HG02798 (cell line): ENCODE data around the gene HS2ST1.
"Not testable (repeated sequence)": the region's sequence is repeated elsewhere in the genome, so short reads cannot be mapped to it uniquely, and the experiment has no call there.

ENCODE experiments used
- ATAC-seq: cut with Tn5 transposase; IDR thresholded peaks from one replicate; pipeline ENCODE4 v1.9.1; 2021; ENCODE audit warnings: mild to moderate bottlenecking; ENCODE audit not compliant: unreplicated experiment, poor library complexity

Gene HS2ST1

DNA sequence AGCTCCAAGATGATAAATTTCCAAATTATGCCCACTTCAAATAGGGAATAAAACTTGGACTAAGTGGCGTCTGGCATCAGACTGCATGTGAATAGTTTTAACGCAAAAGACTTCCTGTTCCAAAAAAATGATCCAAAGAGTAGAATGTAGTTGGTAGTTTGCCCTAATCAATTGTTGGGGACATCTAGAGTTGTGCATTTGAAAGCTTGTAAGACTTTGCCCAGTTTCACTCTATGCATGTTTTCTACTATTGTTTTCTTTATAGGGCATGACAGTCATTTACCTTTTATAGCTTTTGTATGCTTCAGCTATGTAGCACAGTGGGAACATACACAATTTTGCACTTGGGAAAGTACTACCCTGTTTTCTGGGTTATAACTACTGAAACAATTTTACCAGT, 86.0 kb downstream of the HS2ST1 start:
- ATAC-seq = no peak

- ATAC-seq = no peak
Measured at GRCh38 chr1:87004857-87005256, 90.4 kb downstream of the HS2ST1 start.

DNA sequence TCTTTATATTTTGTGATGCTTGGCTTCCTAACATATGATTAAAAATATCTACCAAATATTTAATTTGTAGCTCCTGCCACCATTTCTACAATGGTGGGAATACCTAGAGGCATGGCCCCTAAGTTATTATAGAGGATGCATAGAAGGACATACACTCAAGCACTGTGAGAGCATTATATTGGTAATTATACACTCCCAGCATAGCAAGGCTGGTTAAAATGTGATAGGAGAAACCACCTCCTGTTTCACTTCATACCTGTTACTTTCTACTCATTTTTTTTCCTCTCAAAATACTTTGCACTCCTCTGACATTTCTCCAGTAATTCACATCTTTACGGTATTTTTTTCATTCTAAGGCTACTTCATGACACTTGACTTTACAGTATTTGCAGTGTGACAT, 92.9 kb downstream of the HS2ST1 start:
- no peak for ATAC-seq

DNA sequence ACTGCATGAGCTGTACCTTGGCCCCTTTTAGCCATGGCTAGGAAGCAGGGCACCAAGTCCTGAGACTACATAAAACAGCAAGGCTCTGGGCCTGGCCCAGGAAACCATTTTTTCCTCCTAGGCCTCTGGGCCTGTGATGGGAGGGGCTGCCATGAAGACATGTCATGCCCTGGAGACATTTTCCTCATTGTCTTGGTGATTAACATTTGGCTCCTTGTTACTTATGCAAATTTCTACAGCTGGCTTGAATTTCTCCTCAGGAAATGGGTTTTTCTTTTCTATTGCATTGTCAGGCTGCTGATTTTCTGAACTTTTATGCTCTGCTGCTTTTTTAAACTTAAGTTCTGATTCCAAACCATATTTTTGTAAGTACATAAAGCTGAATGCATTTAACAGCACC, 99.0 kb downstream of the HS2ST1 start:
- not testable (repeated sequence) for ATAC-seq

- no peak for ATAC-seq
Measured at GRCh38 chr1:87017998-87018672, 103.7 kb downstream of the HS2ST1 start.

DNA sequence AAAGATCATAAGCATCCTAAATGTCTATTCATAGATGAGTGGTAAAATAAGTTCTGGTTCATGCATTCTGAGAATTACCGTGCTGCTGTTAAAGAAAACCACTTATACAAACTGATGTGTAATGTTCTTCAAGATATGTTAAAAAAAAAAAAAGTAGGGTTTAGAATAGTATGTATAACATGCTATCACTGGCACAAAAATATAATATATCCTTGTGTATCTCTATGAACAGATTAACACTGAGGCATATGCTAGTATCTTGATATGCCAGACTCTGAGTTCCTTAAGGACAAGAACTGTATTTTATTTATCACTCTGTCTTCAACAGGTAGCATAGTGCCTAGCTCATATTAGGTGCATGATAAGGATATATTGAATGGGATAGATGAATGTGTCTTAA, 108.9 kb downstream of the HS2ST1 start:
- ATAC-seq = no peak

- peak; percentile 80 for ATAC-seq
Measured at GRCh38 chr1:87024936-87025540, 110.6 kb downstream of the HS2ST1 start.

DNA sequence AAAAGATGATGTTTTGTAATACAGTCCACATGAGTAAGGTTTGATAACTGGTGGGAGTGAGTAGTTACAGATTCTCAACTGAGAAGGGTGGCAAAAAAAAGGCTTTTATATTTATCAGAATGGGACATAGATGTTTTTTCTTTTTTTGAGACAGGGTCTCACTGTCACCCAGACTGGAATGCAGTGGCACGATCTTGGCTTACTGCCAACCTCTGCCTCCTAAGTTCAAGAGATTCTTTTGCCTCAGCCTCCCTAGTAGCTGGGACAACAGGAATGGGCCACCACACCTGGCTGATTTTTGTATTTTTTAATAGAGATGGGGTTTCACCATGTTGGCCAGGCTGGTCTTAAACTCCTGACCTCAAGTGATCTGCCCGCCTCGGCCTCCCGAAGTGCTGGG, 113.1 kb downstream of the HS2ST1 start:
- not testable (repeated sequence) for ATAC-seq

DNA sequence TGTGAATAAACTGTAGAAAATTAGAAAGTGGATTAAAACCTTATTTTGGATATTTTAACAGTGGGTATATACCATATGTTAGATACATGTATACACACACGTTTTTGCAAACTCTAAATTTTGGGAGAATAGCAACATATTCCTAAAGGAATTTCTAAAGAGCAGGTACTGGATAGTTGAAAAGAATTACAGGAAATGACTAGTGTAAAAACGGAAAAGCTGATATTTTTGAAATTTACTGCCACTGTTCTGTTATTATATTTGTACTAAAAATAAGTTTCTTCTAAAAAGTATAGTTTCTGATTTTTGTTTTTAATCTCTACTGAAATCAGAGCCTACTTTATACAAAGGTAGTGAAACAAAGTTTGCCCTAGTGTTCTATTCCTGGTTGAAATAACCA, 114.1 kb downstream of the HS2ST1 start:
- ATAC-seq = no peak

GRCh38 chr1:87030740-87031690, 116.6 kb downstream of the HS2ST1 start:
- peak; percentile 96 for ATAC-seq

- no peak for ATAC-seq
Measured at GRCh38 chr1:87034351-87034750, 119.9 kb downstream of the HS2ST1 start.

DNA sequence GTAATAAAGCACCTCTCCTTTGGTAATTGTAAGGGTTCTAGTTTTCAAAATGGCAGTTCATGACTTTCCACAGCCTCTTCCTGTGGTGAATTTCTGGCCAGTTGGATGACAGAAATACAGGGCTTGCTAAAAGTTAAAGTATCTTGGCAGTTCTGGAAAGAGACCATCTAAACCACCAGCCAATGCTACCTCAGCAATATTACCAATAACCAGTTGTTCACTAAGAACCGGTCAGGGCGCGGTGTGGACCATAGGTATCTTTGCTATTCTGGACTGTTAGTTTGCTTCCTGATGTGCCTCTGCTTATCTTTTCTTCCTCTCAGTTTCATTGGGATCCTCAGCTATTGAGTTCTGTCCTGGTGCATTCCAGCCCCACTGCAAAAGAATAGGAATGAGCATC, 124.7 kb downstream of the HS2ST1 start:
- no peak for ATAC-seq

DNA sequence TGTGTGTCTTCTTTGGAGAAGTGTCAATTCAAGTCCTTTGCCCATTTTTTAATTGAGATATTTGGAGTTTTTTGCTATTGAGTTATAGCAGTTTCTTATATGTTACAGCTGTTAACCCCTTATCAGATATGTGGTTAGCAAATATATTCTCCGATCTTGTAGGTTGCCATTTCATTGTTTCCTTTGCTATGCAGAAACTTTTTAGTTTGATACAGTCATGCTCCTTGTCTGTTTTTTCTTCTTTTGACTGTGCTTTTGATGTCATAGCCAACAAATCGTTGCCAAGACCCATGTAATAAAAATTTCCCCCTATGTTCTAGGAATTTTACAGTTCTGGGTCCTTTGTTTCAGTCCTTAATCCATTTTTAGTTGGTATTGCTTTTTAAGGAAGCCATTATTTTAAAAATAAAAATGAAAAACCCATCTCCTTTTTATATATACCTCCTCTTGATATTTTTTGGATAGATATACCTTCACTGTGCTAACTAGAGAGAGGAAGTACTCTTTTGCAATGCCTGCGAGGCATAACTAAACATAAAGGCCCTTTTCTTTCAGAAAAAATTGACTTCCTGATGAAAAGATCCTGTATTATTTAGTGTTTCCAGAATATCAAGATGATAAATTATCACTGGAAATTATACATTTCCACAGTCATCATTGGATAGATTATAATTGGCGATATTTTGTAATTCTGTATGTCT, 127.8 kb downstream of the HS2ST1 start:
- ATAC-seq = no peak

- peak; percentile 54 for ATAC-seq
Measured at GRCh38 chr1:87044424-87044823, 130.0 kb downstream of the HS2ST1 start.

DNA sequence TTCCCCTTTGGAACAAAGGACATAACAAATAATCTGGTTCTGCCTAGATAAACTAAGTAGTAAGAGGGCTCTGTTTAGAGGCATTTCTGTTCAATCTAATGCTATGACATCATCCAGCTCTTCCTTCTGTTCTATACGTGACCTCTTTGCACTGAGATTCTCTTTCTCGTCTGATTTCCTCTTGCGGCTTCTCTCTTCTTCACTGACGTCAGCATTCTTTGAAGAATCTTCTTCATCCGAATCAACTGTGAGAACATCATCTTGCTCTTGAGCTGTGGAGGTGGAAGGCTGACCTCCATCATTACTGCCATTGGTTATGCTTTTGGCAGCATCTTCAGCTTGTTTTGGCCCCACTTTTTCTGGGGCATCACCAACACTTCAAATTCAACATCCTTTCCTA, 130.4 kb downstream of the HS2ST1 start:
- peak; percentile 69 for ATAC-seq

DNA sequence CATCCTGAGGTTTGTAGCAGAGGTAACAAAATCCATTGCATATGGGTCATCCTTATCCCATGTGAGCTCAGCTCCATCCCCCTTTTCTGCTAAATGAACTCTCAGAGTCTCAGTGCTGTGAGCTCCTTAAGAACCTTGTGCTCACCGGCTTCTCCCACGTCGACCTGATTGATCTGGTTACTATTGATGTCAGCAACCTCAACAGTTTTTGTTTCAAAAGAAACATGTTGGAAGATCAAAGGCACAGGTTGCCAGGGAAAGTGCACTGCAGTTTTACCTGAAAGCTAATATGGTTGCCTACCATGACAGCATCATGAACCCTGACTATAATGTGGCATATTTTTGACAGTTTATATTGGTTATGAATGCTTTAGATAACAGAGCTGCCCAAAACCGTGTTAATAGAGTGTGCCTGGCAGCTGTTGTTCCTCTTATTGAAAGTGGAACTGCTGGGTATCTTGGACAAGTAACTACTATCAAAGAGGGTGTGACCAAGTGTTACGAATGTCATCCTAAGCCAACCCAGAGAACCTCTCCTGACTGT, 131.4 kb downstream of the HS2ST1 start:
- ATAC-seq = peak; percentile 55

DNA sequence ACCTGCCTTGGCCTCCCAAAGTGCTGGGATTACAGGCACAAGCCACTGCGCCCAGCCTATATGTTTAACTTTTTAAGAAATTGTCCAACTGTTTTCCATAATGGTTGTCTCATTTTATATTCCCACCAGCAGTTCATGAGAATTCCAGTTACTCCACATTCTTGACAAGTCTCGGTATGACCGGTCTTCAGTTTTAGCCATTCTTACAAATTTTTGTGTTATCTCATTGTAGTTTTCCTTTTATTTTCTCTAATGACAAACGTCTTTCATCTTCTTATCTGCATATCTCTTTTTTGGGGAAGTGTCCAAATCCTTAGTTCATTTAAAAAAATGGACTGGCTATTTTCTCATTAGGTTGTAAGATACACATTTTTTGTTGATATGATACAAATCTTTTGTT, 132.5 kb downstream of the HS2ST1 start:
- no peak for ATAC-seq

- no peak for ATAC-seq
Measured at GRCh38 chr1:87048237-87048636, 133.8 kb downstream of the HS2ST1 start.

- no peak for ATAC-seq
Measured at GRCh38 chr1:87051965-87052364, 137.5 kb downstream of the HS2ST1 start.

- ATAC-seq = no peak
Measured at GRCh38 chr1:87052400-87052799, 138.0 kb downstream of the HS2ST1 start.
